GM18858 (cell line): ENCODE measurements around the gene FBXL16.

Experiments
- ATAC-seq: cut with Tn5 transposase; IDR thresholded peaks from one replicate; pipeline ENCODE4 v1.9.1; 2021; ENCODE audit not compliant: unreplicated experiment

FBXL16 gene

GRCh38 chr16:711548-712320, 6.1 kb upstream of the FBXL16 start:
- ATAC-seq, result no peak

- ATAC-seq, result no peak
These were observed 5.5 kb upstream of the FBXL16 start for GRCh38 chr16:711084-711483.

GRCh38 chr16:710500-711075, 5.0 kb upstream of the FBXL16 start:
- no peak for ATAC-seq

- no peak for ATAC-seq
These were observed 4.2 kb upstream of the FBXL16 start for GRCh38 chr16:709566-710499.

DNA sequence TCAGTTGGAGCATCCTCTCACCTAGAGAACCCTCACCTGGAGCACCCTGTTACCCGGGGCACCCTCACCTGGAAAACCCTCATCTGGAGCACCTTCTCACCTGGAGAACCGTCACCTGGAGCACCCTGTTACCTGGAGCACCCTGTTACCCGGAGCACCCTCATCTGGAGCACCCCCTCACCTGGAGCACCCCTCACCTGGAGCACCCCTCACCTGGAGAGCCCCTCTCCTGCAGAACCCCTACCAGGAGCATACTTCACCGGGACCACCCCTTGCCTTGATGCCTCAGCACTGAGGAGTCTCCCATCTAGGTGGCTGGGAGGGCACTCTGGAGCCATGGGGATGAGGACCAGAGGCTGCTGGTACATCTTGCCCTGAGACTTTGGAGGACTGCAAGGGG, 3.4 kb upstream of the FBXL16 start:
- no peak for ATAC-seq

- no peak for ATAC-seq
These were observed 2.4 kb upstream of the FBXL16 start for GRCh38 chr16:708019-708418.

- no peak for ATAC-seq
These were observed 1.5 kb upstream of the FBXL16 start for GRCh38 chr16:707062-707538.

GRCh38 chr16:706189-707061, 824 bp upstream of the FBXL16 start:
- no peak for ATAC-seq

GRCh38 chr16:704552-705380, 835 bp downstream of the FBXL16 start:
- ATAC-seq, result no peak

DNA sequence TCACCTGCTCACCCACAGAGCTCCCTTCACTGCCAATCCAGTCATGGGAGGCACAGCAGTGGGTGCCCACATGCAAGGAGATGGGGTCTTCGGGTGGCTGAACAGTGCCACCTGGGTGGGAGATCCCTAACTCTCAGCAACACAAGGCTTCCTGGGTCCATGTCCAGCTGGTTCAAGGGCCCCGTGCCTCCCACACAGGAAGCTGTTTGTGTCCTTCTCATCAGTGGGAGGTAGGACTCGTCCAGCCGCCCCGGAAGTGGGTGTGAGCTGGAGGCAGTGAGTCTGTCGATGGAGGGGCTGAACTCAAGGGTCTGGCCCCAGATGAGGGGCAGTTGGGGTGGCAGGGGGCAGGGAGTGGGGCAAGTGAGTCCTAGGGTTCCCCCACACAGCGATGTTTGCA, 1.6 kb downstream of the FBXL16 start:
- no peak for ATAC-seq

DNA sequence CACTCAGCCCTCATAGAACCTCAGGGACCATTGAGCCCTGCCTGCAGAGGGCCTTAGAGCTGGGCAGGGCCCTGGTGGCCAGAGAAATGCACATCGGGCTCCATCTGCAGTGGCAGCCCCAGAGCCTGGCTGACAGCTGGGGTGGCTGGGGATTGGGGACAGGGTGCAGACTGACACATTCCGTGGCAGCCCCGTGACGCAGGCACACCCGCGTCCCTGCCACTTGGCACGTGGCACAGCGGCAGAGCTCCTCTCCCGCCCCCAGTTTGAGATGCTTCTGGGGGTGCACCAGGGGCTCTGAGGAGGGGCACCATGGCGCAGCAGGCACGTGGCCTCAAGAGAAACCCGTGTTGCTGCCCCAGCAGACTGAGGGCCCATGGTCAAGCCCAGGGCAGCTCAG, 2.2 kb downstream of the FBXL16 start:
- no peak for ATAC-seq

- no peak for ATAC-seq
These were observed 3.3 kb downstream of the FBXL16 start for GRCh38 chr16:702341-702740.

- ATAC-seq, result no peak
These were observed 4.7 kb downstream of the FBXL16 start for GRCh38 chr16:700684-701584.

DNA sequence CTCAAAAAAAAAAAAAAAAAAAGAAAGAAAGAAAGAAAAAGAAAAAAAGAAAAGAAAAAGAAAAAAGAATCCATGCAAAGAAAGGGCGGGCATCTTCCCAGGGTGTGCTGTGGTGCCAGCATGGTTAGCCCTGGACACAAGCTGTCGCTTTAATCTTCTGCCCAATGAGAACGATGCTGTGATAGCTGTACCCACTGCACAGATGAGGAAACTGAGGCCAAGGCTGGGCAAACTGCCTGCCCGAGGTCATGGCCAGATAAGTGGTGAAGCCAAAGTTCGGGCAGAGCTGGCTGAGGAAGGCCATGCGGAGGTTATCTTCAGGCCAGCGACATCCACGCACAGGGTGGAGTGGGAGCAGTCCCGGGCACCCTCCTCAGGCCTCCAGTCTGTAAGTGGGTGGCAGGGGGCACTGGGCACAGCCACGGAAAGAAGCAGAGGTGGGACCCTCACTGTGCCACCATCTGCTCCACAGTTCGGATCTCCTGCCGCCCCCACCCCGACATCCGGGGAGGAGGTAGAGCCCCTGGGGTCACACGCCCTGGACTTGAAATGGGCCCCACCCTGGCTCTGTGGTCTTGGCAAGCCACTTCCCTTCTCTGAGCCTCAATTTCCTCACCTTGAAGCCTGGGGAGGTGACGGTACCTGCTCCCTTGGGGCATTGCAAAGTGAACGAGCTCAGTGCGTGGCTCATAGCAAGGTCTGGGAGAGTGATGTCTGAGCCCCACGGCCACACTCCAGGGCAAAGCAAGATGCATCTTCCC, 6.5 kb downstream of the FBXL16 start:
- no peak for ATAC-seq

DNA sequence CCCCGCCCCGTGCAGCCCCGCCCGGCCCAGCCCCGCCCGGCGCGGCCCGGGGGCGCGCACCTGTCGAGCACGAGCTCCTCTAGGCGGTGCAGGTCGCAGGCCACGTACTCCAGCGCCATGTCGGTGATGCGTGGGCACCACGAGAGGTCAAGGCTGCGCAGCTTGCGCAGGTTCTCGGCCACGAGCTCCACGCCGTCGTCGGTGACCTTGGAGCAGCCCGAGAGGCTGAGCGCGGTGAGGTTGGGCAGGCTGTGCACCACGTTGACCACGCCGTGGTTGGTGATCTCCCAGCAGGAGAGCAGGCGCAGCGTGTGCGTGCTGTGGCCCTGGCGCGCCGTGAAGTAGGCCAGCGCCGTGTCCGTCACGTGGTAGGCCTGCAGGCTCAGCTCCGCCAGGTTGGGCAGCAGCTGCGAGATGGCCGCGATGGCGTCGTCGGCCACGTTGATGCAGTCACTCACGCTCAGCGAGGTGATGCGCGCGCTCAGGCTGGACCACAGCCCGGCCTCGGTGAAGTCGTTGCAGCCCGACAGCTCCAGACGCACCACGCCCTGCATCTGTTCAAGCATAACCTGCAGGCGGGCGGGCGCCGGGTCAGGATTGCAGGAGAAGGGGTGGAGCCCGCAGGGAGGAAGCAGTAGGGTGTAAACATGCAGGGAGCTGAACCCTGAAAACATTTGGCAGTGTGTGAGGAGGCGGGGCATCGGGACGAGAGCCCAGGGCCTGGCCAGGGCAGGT, 10.1 kb downstream of the FBXL16 start:
- no peak for ATAC-seq

DNA sequence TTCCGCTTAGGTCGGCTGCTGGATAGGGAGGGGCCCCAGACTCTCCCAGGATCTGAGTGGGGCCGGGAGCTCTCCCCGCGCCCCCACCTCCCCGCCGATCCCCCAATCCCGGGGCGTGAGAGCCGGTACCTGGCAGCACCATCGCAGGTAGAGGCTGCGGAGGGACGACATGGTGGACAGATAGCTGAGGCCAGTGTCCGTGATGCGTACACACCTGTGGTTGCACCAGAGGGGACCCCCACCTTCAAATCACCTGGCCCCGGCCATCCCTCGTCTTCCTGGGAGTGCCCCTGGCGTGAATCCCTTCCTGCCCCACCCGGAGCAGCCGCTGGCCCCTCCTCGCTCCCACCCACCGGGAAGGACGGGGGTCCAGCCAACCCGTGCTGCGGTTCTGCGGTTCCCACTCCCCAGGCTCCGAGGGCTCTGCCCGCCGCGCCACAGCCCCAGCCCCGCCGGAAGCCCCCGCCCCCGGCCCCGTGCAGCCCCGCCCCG, 10.7 kb downstream of the FBXL16 start:
- no peak for ATAC-seq

DNA sequence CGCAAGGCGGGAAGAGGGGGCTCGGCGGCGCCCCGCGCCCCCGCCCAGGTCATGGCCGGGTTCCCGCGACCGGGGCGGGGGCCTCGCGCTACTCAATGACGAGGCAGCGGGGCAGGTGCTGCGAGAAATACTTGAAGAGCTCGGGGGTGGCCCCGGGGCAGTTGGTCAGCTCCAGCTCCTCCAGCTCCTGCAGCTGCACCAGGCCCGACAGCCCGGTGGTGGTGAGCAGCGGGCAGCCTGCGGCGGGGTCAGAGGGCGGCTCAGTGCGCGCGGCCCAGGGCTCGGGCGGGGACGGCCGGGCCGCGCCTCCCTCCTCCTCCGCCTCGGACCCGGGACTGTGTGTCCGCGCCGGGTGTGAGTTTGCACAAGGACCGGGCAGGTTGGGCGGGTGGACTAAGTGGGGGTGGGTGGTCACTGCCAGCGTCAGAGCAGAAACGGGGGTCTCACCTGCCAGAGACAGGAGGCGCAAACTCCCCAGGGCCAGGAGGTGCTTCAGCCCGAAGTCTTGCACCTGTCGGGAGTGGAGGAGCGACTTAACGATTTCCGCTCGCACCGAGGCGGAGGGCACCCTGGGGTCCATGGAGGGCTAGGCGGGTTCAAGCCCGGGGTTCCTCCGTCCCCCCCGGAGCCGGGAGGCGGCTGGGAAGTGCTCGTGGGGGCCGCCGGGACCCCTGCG, 11.3 kb downstream of the FBXL16 start:
- ATAC-seq, result no peak
